Colonic mucosa (tissue), 4 donors: ENCODE results near the gene NEURL1. TPM values are rescaled to one million over a fixed set of nuclear protein-coding genes. Genes with fewer than 3 reads are reported as not detected.

Experiments
- DNase-seq: peaks from one replicate; pipeline ENCODE4 v3.0.0-alpha.2; 2020
- H3K27ac ChIP-seq: fragments of 200-600 bp; one replicate; pipeline ENCODE4 v1.8.0; 2021
- H3K27me3 ChIP-seq: fragments of 200-600 bp; one replicate; pipeline ENCODE4 v1.8.0; 2021
- H3K36me3 ChIP-seq: fragments of 200-600 bp; one replicate; pipeline ENCODE4 v1.8.0; 2021
- H3K4me1 ChIP-seq: fragments of 200-600 bp; one replicate; pipeline ENCODE4 v1.8.0; 2021; ENCODE audit warnings: mild to moderate bottlenecking
- H3K4me3 ChIP-seq: fragments of 200-600 bp; one replicate; pipeline ENCODE4 v1.8.0; 2021
- H3K9ac ChIP-seq, 2 donors: one replicate each; pipeline ENCODE4 v1.7.0; 2013; ENCODE audit warnings: control low read depth in 2 of 2, low read depth in 2 of 2, low read length in 2 of 2
- H3K9me3 ChIP-seq: fragments of 200-600 bp; one replicate; pipeline ENCODE4 v1.8.0; 2021
- intact Hi-C: fragments of 100-400 bp; cut with DNase I; formaldehyde crosslinking; loops from one replicate; pipeline ENCODE4 v1.14.1; 2022
- total RNA-seq, 2 donors: library from RNA; stranded (reverse); fragmentation: NEBNext Ultra II Directional in 1 of 2; extraction: Animal tissue kit (Norgen Biotek cat#: 25700) in 1 of 2; gene quantifications; one replicate each; pipeline ENCODE4 v1.2.1, GENCODE V29; 2021
- TF ChIP-seq, protein P1 (sequence below): fragments of 200-600 bp; IDR thresholded peaks from one replicate; pipeline ENCODE4 v1.8.0; 2022; ENCODE audit warnings: antibody characterized with exemption, mild to moderate bottlenecking
- donor health status: healthy.
- donor health status: DM: no; HTN: no; CAD: no.
- donor health status: DM: no; HTN: no; CAD: no.

The NEURL1 gene
- total RNA-seq, 2 donors from 2014 or later: 40.2 to 46.1 TPM

DNA sequence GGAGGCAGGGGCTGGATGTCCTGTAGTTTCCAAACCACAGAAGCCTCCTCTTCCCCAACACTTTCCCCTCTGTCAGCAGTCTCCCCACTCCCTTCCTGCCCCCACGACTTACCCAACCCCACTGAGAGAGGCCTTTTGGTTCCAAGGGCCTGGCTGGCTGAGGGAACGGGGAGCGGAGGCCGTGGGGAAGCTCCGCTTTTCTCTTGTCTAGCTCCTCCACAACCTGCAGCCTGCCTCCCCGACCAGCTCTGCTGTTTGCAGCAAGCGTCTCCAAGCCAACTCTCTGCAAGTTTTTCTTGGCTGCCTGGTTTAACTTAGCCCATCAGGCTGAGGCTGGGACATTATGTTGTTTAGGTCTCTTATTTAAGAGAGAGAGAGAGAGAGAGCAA lies 126.8 kb downstream of the NEURL1 start:
- Histone ChIP-seq H3K9me3 (no peaks in the 10 kb centered on the region), H3K4me3 (no peak overlapping the region), H3K4me1 (no peaks in the 10 kb centered on the region), H3K27me3 (no peaks in the 10 kb centered on the region), H3K36me3 (no peaks in the 10 kb centered on the region), H3K27ac (no peak overlapping the region), H3K9ac (no peak overlapping the region)
- DNase-seq: no peak
- intact Hi-C loops: no loop called here
- TF ChIP-seq, protein P1, sequence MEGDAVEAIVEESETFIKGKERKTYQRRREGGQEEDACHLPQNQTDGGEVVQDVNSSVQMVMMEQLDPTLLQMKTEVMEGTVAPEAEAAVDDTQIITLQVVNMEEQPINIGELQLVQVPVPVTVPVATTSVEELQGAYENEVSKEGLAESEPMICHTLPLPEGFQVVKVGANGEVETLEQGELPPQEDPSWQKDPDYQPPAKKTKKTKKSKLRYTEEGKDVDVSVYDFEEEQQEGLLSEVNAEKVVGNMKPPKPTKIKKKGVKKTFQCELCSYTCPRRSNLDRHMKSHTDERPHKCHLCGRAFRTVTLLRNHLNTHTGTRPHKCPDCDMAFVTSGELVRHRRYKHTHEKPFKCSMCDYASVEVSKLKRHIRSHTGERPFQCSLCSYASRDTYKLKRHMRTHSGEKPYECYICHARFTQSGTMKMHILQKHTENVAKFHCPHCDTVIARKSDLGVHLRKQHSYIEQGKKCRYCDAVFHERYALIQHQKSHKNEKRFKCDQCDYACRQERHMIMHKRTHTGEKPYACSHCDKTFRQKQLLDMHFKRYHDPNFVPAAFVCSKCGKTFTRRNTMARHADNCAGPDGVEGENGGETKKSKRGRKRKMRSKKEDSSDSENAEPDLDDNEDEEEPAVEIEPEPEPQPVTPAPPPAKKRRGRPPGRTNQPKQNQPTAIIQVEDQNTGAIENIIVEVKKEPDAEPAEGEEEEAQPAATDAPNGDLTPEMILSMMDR: no peak

DNA sequence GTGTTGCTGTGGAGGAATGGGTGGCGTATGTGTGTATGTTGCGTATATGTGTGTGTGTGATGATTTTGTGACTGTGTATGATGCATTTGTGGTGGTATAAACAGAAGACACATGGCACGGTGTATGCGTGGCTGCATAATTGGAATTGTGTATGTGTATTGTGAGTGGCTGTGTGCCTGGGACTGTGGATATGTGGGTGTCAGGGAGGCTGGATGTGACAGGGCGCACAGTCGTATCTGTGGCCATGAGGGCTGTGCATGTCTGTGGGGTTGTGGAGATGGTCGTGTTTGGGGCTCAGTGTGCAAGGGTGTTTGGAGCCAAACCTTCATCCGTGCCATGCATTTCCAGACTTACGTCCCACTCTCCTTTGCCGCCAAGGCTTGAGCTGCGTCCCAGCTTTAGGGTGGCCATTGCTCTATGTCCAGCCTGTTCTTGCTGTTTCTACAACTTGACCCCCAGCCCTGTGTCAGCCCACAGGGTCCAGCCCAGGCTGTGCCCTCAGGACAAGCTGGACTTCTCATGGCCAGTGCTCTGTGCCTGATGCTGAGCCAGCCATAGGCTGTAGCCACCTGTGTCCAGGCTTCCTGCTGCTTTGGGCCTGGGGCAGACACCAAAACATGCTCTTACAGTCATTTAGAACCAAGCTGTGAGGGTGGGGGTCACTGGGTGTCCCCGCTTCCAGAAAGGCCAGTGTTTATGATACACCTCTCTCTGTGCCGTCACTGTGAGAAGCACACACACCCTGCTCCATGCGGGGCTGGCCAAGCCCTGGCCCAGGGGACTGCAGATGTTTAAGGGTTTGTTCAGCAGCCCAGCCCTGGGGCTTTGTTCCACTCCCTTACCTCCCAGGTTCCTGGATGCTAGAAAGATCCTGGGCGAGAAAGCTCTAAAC lies 127.6 kb downstream of the NEURL1 start:
- TF ChIP-seq, protein P1: no peak
- Histone ChIP-seq H3K27me3 (no peaks in the 10 kb centered on the region), H3K4me1 (no peaks in the 10 kb centered on the region), H3K9ac (peak overlapping the region in 1 of 2 donors; percentile 9), H3K4me3 (no peak overlapping the region), H3K36me3 (no peaks in the 10 kb centered on the region), H3K9me3 (no peaks in the 10 kb centered on the region), H3K27ac (no peak overlapping the region)
- no peak for DNase-seq
- intact Hi-C loops: no loop called here

DNA sequence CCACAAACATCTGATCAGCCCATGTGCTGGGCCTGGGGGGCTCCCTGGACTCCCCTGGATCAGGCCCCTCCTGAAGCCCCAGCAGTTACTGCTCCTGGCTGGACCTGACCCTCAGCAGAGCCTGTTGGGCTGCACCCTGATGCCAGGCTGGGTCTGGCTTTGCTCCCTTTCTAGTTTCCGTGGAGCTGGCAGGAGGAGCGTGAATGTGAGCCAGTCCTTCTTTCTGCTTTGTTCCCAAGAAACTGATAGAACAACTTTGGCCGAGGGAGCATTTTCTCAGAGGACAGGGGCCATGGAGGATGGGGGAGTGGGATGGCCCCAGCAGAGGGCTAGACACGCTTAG lies 128.2 kb downstream of the NEURL1 start:
- H3K36me3 ChIP-seq: no peaks in the 10 kb centered on the region
- no peaks in the 10 kb centered on the region for H3K9me3 ChIP-seq
- DNase-seq: no peak
- no peak overlapping the region for H3K9ac ChIP-seq
- no peaks in the 10 kb centered on the region for H3K27me3 ChIP-seq
- no peak overlapping the region for H3K27ac ChIP-seq
- H3K4me1 ChIP-seq: no peaks in the 10 kb centered on the region
- intact Hi-C loops: no loop called here
- H3K4me3 ChIP-seq: no peak overlapping the region
- TF ChIP-seq, protein P1: no peak

DNA sequence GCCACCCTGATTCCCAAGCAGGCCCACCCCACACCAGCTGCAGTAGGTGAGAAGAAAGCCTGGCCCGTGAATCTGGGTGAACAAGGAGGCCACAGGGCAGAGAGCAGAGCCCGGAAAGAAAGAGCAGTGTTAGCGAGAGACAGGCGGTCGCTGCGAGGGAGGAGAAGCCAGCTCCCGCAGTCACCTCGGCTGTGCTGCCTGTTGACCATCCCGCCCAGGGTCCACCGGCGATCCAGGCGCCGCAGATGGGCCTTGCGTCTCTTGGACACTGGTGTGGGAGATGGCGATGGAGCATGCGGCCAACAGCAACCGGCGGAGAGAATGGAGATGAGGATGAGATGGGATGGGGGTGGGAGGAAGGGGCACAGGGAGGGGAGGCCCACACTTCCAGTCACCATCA lies 128.8 kb downstream of the NEURL1 start:
- no peak overlapping the region for H3K9ac ChIP-seq
- H3K4me3 ChIP-seq: no peak overlapping the region
- no peak overlapping the region for H3K27ac ChIP-seq
- DNase-seq: no peak
- H3K36me3 ChIP-seq: no peaks in the 10 kb centered on the region
- TF ChIP-seq, protein P1: no peak
- intact Hi-C loops: no loop called here
- no peaks in the 10 kb centered on the region for H3K27me3 ChIP-seq
- no peaks in the 10 kb centered on the region for H3K9me3 ChIP-seq
- no peaks in the 10 kb centered on the region for H3K4me1 ChIP-seq

DNA sequence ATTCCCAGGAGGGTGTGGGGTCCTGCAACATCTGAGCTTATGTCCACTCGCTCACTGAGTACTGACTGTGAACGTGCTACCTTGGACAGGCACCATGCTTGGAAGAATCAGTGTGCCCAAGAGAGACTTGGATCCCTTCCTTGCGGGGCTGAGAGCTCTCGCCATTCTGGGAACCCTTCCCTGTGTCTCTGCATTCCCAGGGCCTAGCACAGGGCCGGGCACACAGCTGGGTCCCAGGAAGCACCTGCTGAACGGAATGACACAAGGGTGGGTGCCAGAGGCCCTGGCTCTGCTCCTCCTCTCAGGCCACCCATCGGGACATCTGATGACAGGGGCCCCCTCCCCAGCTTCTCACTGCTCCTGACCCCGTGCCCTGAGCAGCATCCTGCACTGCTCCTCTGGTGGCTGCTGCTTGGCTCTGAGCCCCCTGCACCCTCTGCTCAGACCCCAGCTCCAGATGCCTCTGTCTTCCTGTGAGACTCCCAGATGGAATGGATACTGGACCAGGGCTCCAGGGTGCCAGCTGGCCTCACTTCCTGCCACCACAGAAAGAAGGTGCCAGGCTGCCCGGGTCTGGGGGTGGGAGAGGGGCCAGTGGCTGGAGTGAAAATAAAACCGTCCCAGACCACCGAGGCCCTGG lies 129.6 kb downstream of the NEURL1 start:
- TF ChIP-seq, protein P1: no peak
- H3K9me3 ChIP-seq: no peaks in the 10 kb centered on the region
- H3K27me3 ChIP-seq: no peaks in the 10 kb centered on the region
- H3K9ac ChIP-seq: no peak overlapping the region
- no peaks in the 10 kb centered on the region for H3K36me3 ChIP-seq
- no peaks in the 10 kb centered on the region for H3K4me1 ChIP-seq
- intact Hi-C loops: no loop called here
- no peak for DNase-seq
- no peak overlapping the region for H3K4me3 ChIP-seq
- no peak overlapping the region for H3K27ac ChIP-seq
